NCI-H2081 (cell line): ENCODE measurements around the gene FAM72B.
"Not testable (repeated sequence)": the region's sequence is repeated elsewhere in the genome, so short reads cannot be mapped to it uniquely, and the experiment has no call there.

Experiments
- DNase-seq, 2 experiments: peaks; one replicate each; lab custom pipeline; 2025; lab: John Stamatoyannopoulos, UW

The FAM72B gene

GRCh38 chr1:121184290-121185127 is at the start of gene FAM72B, which contains the start of gene SRGAP2C:
TSS of gene FAM72B (minus strand) at chr1:121184340. CDS start at chr1:121183489, 851 bp downstream.
TSS of gene SRGAP2C (plus strand) at chr1:121184975. CDS start at chr1:121187447, 2,472 bp downstream.
- DNase-seq: peak; percentile 92 to 95

GRCh38 chr1:121232445-121233125 is 48.4 kb upstream of the FAM72B start:
- not testable (repeated sequence) for DNase-seq

- not testable (repeated sequence) for DNase-seq
Measured at GRCh38 chr1:121230636-121231035, 46.5 kb upstream of the FAM72B start.

- not testable (repeated sequence) for DNase-seq
Measured at GRCh38 chr1:121227544-121228330, 43.6 kb upstream of the FAM72B start.

- not testable (repeated sequence) for DNase-seq
Measured at GRCh38 chr1:121226925-121227324, 42.8 kb upstream of the FAM72B start.

GRCh38 chr1:121226295-121226904 is 42.3 kb upstream of the FAM72B start:
- DNase-seq: not testable (repeated sequence)

- DNase-seq: not testable (repeated sequence)
Measured at GRCh38 chr1:121224714-121225113, 40.6 kb upstream of the FAM72B start.

- not testable (repeated sequence) for DNase-seq
Measured at GRCh38 chr1:121221770-121222169, 37.6 kb upstream of the FAM72B start.

GRCh38 chr1:121216676-121217075 is 32.5 kb upstream of the FAM72B start:
- DNase-seq: not testable (repeated sequence)

- not testable (repeated sequence) for DNase-seq
Measured at GRCh38 chr1:121215699-121216417, 31.7 kb upstream of the FAM72B start.

GRCh38 chr1:121214544-121215156 is 30.5 kb upstream of the FAM72B start:
- not testable (repeated sequence) for DNase-seq

GRCh38 chr1:121213491-121213890 is 29.4 kb upstream of the FAM72B start:
- DNase-seq: not testable (repeated sequence)

- DNase-seq: not testable (repeated sequence)
Measured at GRCh38 chr1:121210778-121211177, 26.6 kb upstream of the FAM72B start.

- DNase-seq: not testable (repeated sequence)
Measured at GRCh38 chr1:121208375-121208774, 24.2 kb upstream of the FAM72B start.

- DNase-seq: not testable (repeated sequence)
Measured at GRCh38 chr1:121207328-121207727, 23.2 kb upstream of the FAM72B start.

- not testable (repeated sequence) for DNase-seq
Measured at GRCh38 chr1:121205786-121206711, 21.9 kb upstream of the FAM72B start.

- DNase-seq: not testable (repeated sequence)
Measured at GRCh38 chr1:121202986-121203385, 18.8 kb upstream of the FAM72B start.

- not testable (repeated sequence) for DNase-seq
Measured at GRCh38 chr1:121200985-121201981, 17.1 kb upstream of the FAM72B start.
